Activated CD8-positive, alpha-beta T cell treated with anti-CD3 and anti-CD28 coated beads, Interleukin-2, amount 10 ng/mL, durations not matched to agents 7 days and 5 days (primary cell): ENCODE results near the gene ITIH1. TPM values are rescaled to one million over a fixed set of nuclear protein-coding genes. Genes with fewer than 3 reads are reported as not detected.

Experiments used
- ATAC-seq: fragments of 150-1000 bp; cut with Tn5 transposase; one replicate; pipeline ENCODE4 v1.10.0; 2021; ENCODE audit warnings: moderate library complexity
- CTCF ChIA-PET: fragments of 350-600 bp; sonication (Branson Sonifier 250); formaldehyde crosslinking; loops from one replicate; lab custom pipeline; 2021; ENCODE audit warnings: antibody characterized with exemption; lab: Charles Lee
- POLR2A ChIA-PET: fragments of 350-600 bp; sonication (Branson Sonifier 250); formaldehyde crosslinking; loops from one replicate; lab custom pipeline; 2021; ENCODE audit warnings: antibody characterized with exemption; lab: Charles Lee
- DNase-seq: peaks from one replicate; pipeline ENCODE4 v3.0.0-alpha.2; 2020
- H3K27ac Mint-ChIP-seq: one replicate; pipeline ENCODE4 v1.8.0; 2021; ENCODE audit warnings: mild to moderate bottlenecking, mixed read lengths
- H3K27me3 Mint-ChIP-seq: one replicate; pipeline ENCODE4 v1.8.0; 2021; ENCODE audit warnings: low read depth, mixed read lengths
- H3K36me3 Mint-ChIP-seq: one replicate; pipeline ENCODE4 v1.8.0; 2021; ENCODE audit warnings: low read depth, mixed read lengths
- H3K4me1 Mint-ChIP-seq: one replicate; pipeline ENCODE4 v1.8.0; 2021; ENCODE audit warnings: low read depth, mixed read lengths
- H3K4me3 Mint-ChIP-seq: one replicate; pipeline ENCODE4 v1.8.0; 2021; ENCODE audit warnings: mild to moderate bottlenecking, mixed read lengths
- H3K9me3 Mint-ChIP-seq: one replicate; pipeline ENCODE4 v1.8.0; 2022; ENCODE audit warnings: mixed read lengths; ENCODE audit not compliant: insufficient read depth
- total RNA-seq, 2 experiments: library from RNA; stranded (reverse); gene quantifications; one replicate each; pipeline ENCODE4 v1.2.3, GENCODE V29; 2021

ITIH1 gene
- total RNA-seq, 2 experiments from 2014 or later: not detected

- no peak overlapping the region for H3K4me3 Mint-ChIP-seq
- H3K27me3 Mint-ChIP-seq: no peaks in the 10 kb centered on the region
- ATAC-seq: no peak
- H3K4me1 Mint-ChIP-seq: peaks cover 45% of the 10 kb centered on the region
- ChIA-PET CTCF (interaction anchor here (1.4 kb wide), 1 partner anchor 15 kb away, joined by 7 read pairs; no protein-coding TSS in a partner anchor), POLR2A (no interaction called here)
- no peaks in the 10 kb centered on the region for H3K9me3 Mint-ChIP-seq
- H3K36me3 Mint-ChIP-seq: peaks cover 24% of the 10 kb centered on the region
- H3K27ac Mint-ChIP-seq: no peak overlapping the region
- no peak for DNase-seq
These were observed 58.5 kb downstream of the ITIH1 start for GRCh38 chr3:52835766-52836470.

GRCh38 chr3:52836471-52836845 lies 59.1 kb downstream of the ITIH1 start:
- H3K36me3 Mint-ChIP-seq: peaks cover 26% of the 10 kb centered on the region

GRCh38 chr3:52836986-52837385 lies 59.6 kb downstream of the ITIH1 start:
- no peaks in the 10 kb centered on the region for H3K9me3 Mint-ChIP-seq
- no peak for ATAC-seq
- POLR2A ChIA-PET: no interaction called here
- no peak overlapping the region for H3K27ac Mint-ChIP-seq
- no peak for DNase-seq
- H3K4me1 Mint-ChIP-seq: peaks cover 39% of the 10 kb centered on the region
- no peak overlapping the region for H3K4me3 Mint-ChIP-seq
- H3K27me3 Mint-ChIP-seq: no peaks in the 10 kb centered on the region
- CTCF ChIA-PET: interaction anchor here (0.7 to 1.7 kb wide), 3 partner anchors 9 to 116 kb away, joined by 3 to 7 read pairs (median 5); no protein-coding TSS in a partner anchor
- H3K36me3 Mint-ChIP-seq: peaks cover 26% of the 10 kb centered on the region

More at GRCh38 chr3:52836471-52836845, 59.1 kb downstream of the ITIH1 start:
- ChIA-PET CTCF (interaction anchor here (0.7 to 1.7 kb wide), 3 partner anchors 10 to 116 kb away, joined by 3 to 7 read pairs (median 5); no protein-coding TSS in a partner anchor), POLR2A (no interaction called here)
- Mint-ChIP-seq H3K4me1 (peaks cover 40% of the 10 kb centered on the region), H3K4me3 (no peak overlapping the region), H3K27ac (no peak overlapping the region), H3K27me3 (no peaks in the 10 kb centered on the region), H3K9me3 (no peaks in the 10 kb centered on the region)
- no peak for ATAC-seq
- no peak for DNase-seq

- no peaks in the 10 kb centered on the region for H3K27me3 Mint-ChIP-seq
- peak; percentile 93 for ATAC-seq
- peaks cover 28% of the 10 kb centered on the region for H3K36me3 Mint-ChIP-seq
- no peaks in the 10 kb centered on the region for H3K9me3 Mint-ChIP-seq
- ChIA-PET POLR2A (interaction anchor here (0.9 to 1.6 kb wide), 3 partner anchors 10 to 118 kb away, joined by 4 read pairs; no protein-coding TSS in a partner anchor), CTCF (interaction anchor here (0.9 to 1.7 kb wide), 12 partner anchors 10 to 294 kb away, joined by 3 to 8 read pairs (median 4); no protein-coding TSS in a partner anchor)
- peak; percentile 70 for DNase-seq
- H3K4me1 Mint-ChIP-seq: peaks cover 39% of the 10 kb centered on the region
- no peak overlapping the region for H3K4me3 Mint-ChIP-seq
- peak overlapping the region; percentile 55 for H3K27ac Mint-ChIP-seq
These were observed 61.3 kb downstream of the ITIH1 start for GRCh38 chr3:52838561-52839267.

GRCh38 chr3:52839268-52839575 lies 61.8 kb downstream of the ITIH1 start:
- no peak overlapping the region for H3K4me3 Mint-ChIP-seq
- H3K4me1 Mint-ChIP-seq: peaks cover 39% of the 10 kb centered on the region
- ChIA-PET CTCF (interaction anchor here (1.0 to 1.7 kb wide), 8 partner anchors 9 to 293 kb away, joined by 3 to 8 read pairs (median 4); no protein-coding TSS in a partner anchor), POLR2A (interaction anchor here (1.2 to 1.6 kb wide), 2 partner anchors 10 to 29 kb away, joined by 4 read pairs; no protein-coding TSS in a partner anchor)
- H3K36me3 Mint-ChIP-seq: peaks cover 28% of the 10 kb centered on the region
- ATAC-seq (no peak), DNase-seq (no peak)
- H3K9me3 Mint-ChIP-seq: no peaks in the 10 kb centered on the region
- H3K27me3 Mint-ChIP-seq: no peaks in the 10 kb centered on the region
- H3K27ac Mint-ChIP-seq: peak overlapping the region; percentile 55

- Mint-ChIP-seq H3K27ac (no peak overlapping the region), H3K9me3 (no peaks in the 10 kb centered on the region), H3K27me3 (no peaks in the 10 kb centered on the region), H3K36me3 (peaks cover 28% of the 10 kb centered on the region), H3K4me3 (no peak overlapping the region), H3K4me1 (peaks cover 39% of the 10 kb centered on the region)
- ChIA-PET POLR2A (interaction anchor here (1.6 kb wide), 1 partner anchor 30 kb away, joined by 4 read pairs; no protein-coding TSS in a partner anchor), CTCF (interaction anchor here (1.1 to 1.7 kb wide), 2 partner anchors 19 to 144 kb away, joined by 3 to 7 read pairs; no protein-coding TSS in a partner anchor)
- DNase-seq (no peak), ATAC-seq (no peak)
These were observed 62.6 kb downstream of the ITIH1 start for GRCh38 chr3:52839892-52840545.

GRCh38 chr3:52841211-52841980 lies 64.0 kb downstream of the ITIH1 start:
- ATAC-seq: no peak
- H3K36me3 Mint-ChIP-seq: peaks cover 28% of the 10 kb centered on the region
- H3K9me3 Mint-ChIP-seq: no peaks in the 10 kb centered on the region
- no peaks in the 10 kb centered on the region for H3K27me3 Mint-ChIP-seq
- POLR2A ChIA-PET: no interaction called here
- H3K4me1 Mint-ChIP-seq: peaks cover 39% of the 10 kb centered on the region
- H3K4me3 Mint-ChIP-seq: no peak overlapping the region
- DNase-seq: no peak
- CTCF ChIA-PET: interaction anchor here (0.7 to 1.4 kb wide), 2 partner anchors 20 to 52 kb away, joined by 3 to 4 read pairs; no protein-coding TSS in a partner anchor
- no peak overlapping the region for H3K27ac Mint-ChIP-seq

Other genes starting within 250 kb of the ITIH1 start
- gene NT5DC2, start 243.7 kb upstream of the ITIH1 start, total RNA-seq: 10 to 100 TPM; 52.8 to 53.1 TPM
- 10 to 100 TPM in 1 of 2 experiments, 1 to 10 TPM in 1; 9.0 to 15.1 TPM for gene UQCC5, start 241.0 kb upstream of the ITIH1 start, total RNA-seq
- gene PBRM1, start 91.7 kb upstream of the ITIH1 start, total RNA-seq: 10 to 100 TPM; 83.2 to 91.8 TPM
- 10 to 100 TPM; 85.5 to 86.2 TPM for gene GNL3, start 91.6 kb upstream of the ITIH1 start, total RNA-seq
- gene GLT8D1, start 71.8 kb upstream of the ITIH1 start, total RNA-seq: 10 to 100 TPM; 36.4 to 38.2 TPM
- 100 to 1,000 TPM in 1 of 2 experiments, 10 to 100 TPM in 1; 96.1 to 105 TPM for gene SPCS1, start 71.5 kb upstream of the ITIH1 start, total RNA-seq
- gene NEK4, start 6.7 kb upstream of the ITIH1 start, total RNA-seq: 10 to 100 TPM; 21.9 to 23.7 TPM
- not detected for gene ITIH3, start 17.2 kb downstream of the ITIH1 start, total RNA-seq
- 10 to 100 TPM; 15.1 to 16.3 TPM for gene ITIH4, start 53.1 kb downstream of the ITIH1 start, total RNA-seq
- gene MUSTN1, start 57.4 kb downstream of the ITIH1 start, total RNA-seq: 1 to 10 TPM; 1.5 TPM
- 10 to 100 TPM; 26.5 to 29.9 TPM for gene STIMATE, start 119.9 kb downstream of the ITIH1 start, total RNA-seq